CD4-positive, alpha-beta T cell treated with Interleukin-15 for 1 hour (primary cell): Measurements from ENCODE around the gene PKNOX1.
"Not testable (repeated sequence)": the region's sequence is repeated elsewhere in the genome, so short reads cannot be mapped to it uniquely, and the experiment has no call there.

Experiments used
- DNase-seq: peaks from one replicate; pipeline ENCODE4 v3.0.0-alpha.2; 2020

The PKNOX1 gene

GRCh38 chr21:42988236-42988965 is 14.0 kb downstream of the PKNOX1 start:
- DNase-seq = no peak

- DNase-seq = not testable (repeated sequence)
Observed at GRCh38 chr21:42989370-42989769, 15.0 kb downstream of the PKNOX1 start.

- DNase-seq = no peak
Observed at GRCh38 chr21:42989816-42990650, 15.7 kb downstream of the PKNOX1 start.

- DNase-seq = no peak
Observed at GRCh38 chr21:42991992-42992740, 17.8 kb downstream of the PKNOX1 start.

DNA sequence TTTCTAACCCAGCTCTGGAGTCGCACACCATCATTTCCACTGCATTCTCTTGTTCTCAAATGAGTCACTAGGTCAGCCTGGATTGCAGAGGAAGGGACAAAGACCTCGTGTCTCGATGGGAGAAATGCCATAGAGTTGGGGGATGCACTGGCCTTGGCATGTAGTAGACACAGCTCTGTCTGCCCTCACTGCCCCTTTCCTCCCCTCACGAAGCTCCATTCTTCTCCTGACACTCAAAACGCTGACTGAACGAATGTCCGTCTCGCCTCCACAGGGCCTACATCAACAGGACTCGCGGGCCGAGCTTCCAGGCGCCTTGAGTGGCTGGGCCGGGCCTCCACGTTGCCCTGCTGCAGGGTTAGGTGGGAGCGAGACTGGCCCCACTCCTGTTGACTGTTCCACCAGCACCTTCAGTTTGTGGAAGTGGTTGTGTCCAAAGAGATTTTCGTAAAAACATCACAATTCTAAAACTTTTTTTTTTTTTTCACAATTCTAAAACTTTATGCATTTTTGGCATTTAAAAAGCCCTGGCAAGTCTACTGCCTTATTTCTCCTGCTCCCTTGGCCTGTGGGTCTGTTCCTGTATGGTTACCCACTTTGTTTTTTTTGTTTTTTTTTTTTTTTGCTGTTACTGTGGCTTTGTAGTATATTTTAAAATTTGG is 18.8 kb downstream of the PKNOX1 start:
- DNase-seq = no peak

DNA sequence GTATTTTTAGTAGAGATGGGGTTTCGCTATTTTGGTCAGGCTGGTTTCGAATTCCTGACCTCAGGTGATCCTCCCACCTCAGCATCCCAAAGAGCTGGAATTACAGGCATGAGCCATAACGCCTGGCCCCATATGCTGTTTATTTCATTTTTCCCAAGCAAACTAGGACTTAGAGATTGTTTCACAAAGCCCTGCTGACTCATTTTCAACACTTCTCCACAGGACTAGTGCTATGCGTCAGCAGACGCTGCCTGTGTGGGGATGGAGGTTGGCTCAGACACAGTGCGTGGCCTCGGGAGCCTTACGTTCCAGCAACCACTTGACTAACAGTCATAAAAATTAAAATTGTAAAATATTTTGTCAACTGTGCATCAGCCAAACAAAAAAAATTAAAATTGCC is 22.7 kb downstream of the PKNOX1 start:
- no peak for DNase-seq

DNA sequence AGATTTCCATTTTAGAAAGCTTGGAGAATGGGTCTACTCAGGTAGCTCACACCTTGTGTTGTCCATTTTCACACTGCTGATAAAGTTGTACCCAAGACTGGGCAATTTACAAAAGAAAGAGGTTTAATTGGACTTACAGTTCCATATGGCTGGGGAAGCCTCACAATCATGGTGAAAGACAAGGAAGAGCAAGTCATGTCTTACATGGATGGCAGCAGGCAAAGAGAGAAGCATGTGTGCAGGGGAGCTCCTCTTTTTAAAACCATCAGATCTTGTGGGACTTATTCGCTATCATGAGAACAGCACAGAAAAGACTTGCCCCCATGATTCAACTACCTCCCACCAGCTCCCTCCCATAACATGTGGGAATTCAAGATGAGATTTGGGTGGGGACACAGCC is 23.6 kb downstream of the PKNOX1 start:
- DNase-seq = not testable (repeated sequence)

GRCh38 chr21:42999152-42999551 is 24.8 kb downstream of the PKNOX1 start:
- DNase-seq = not testable (repeated sequence)

DNA sequence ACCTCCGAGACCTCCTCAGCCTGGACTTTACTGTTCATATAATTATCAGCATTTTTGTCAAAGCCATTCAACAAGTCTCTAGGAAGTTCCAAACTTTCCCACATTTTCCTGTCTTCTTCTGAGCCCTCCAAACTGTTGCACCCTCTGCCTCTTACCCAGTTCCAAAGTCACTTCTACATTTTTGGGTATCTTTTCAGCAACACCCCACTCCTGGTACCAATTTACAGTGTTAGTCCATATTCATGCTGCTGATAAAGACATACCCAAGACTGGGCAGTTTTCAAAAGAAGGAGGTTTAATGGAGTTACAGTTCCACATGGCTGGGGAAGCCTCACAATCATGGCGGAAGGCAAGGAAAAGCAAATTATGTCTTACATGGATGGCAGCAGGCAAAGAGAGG is 25.7 kb downstream of the PKNOX1 start:
- not testable (repeated sequence) for DNase-seq

- DNase-seq = no peak
Observed at GRCh38 chr21:43001316-43001715, 27.0 kb downstream of the PKNOX1 start.

- DNase-seq = no peak
Observed at GRCh38 chr21:43004926-43005325, 30.6 kb downstream of the PKNOX1 start.

- no peak for DNase-seq
Observed at GRCh38 chr21:43005635-43006034, 31.3 kb downstream of the PKNOX1 start.

DNA sequence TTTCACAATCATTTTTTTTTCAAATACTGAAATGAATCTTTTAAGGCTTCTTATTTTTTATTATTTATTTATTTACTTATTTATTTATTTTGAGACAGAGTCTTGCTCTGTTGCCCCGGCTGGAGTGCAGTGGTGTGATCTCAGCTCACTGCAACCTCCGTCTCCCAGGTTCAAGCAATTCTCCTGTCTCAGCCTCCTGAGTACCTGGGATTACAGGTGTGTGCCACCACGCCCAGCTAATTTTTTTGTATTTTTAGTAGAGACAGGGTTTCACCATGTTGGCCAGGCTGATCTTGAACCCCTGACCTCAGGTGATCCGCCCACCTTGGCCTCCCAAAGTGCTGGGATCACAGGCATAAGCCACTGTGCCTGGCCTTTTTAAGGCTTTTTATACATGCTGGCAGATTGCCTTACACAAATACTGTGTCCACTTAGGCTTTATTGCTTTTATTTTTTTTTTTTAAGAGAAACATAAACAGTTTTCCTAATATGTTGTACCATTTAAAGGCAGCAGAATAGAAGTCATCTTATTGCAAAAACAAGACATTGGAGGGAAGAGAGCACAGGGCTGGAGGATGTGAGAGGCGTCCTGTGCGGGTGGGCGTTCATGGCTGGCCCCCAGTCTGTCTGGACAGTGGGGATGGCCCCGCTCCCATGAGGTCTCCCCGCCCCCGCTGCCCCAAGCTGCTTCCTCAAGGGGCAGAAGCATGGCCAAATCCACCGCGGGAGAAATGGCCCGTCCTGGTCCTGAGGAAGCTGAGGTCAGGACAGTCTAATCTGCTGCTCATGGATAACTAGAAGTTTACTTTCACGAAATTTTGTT is 31.9 kb downstream of the PKNOX1 start:
- not testable (repeated sequence) for DNase-seq

DNA sequence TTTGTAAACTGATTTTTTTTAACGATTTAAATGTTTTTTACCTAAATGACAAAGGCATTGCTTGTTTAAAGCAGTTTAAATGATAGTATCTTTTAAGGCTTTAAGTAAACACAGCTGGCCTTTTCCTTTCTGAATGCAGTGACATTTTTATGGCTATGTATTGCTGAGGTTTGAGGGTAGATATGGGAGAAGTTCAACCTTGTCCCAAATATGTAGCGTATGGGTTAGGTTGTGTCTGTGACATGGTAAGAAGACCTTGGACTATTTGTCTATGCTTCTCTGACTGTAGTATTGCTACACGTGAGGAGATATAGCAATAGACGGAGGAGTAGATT is 32.5 kb downstream of the PKNOX1 start:
- DNase-seq = no peak

DNA sequence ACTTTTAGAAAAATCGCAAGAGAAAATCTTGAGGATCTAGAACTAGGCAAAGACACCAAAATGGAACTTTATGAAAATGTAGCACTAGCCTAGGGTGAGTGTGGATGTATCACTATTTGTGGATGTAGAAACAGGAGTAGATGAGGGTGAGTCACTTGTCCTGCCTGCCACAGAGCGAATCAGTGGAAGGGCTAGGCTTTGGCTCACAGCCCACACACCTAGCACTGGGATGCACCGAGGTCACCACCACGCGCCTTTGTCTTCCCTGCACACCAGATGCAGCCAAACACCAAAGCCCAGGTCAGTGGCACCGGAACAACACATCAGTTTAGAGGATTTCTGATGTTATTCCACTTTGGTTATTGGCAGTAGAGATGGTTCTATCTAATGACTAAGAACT is 38.2 kb downstream of the PKNOX1 start:
- DNase-seq = no peak

- DNase-seq = no peak
Observed at GRCh38 chr21:43015906-43016540, 41.7 kb downstream of the PKNOX1 start.

GRCh38 chr21:43016728-43017127 is 42.4 kb downstream of the PKNOX1 start:
- DNase-seq = no peak

DNA sequence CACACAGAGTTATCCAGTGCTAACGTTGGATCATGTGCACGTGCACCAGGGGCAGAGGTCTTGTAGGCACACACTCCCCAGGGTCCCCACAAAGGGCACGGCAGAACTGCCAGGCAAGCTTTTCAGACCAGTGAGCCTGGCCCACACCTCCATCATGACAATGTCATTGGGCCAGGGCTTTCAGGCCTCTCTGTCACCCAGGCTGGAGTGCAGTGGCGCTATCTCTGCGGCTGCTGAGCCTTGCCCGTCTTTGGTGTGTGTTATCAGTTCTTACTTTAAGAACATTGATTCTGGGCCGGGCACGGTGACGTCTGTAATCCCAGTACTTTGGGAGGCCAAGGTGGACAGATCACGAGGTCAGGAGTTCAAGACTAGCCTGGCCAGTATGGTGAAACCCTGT is 44.2 kb downstream of the PKNOX1 start:
- no peak for DNase-seq

DNA sequence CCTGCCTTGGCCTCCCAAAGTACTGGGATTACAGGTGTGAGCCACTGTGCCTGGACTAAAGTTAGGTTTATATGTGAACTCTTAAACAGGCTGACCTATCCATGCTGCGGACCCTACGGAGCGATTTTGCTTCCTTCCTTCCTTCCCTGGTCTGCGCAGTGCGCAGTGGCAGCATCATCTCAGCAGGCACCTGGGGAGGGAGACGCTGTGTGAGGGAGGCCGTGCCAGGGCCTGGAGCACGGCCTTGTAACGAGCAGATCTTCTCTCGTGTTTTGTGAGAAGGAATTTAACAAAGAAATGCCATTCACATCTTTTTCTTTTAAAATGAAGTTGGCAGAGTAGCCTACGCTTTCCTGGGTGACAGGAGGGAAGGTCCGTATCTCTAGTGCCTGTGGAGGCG is 45.8 kb downstream of the PKNOX1 start:
- no peak for DNase-seq

DNA sequence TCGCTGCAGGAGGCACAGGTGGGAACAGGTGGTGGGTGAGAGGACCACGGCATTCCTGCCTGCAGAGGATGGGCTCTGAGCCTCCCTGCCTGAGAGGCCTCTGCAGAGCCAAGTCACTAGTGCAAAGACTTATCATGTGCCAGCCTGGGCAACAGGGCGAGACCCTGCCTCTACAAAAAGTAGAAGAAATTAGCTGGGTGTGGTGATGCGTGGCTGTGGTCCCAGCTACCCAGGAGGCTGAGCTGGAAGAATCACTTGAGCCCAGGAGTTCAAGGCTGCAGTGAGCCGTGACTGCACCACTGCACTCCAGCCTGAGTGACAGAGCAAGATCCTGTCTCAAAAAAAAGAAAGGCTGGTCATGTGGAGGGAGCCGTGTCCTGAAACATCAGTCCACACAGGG is 46.4 kb downstream of the PKNOX1 start:
- no peak for DNase-seq

DNA sequence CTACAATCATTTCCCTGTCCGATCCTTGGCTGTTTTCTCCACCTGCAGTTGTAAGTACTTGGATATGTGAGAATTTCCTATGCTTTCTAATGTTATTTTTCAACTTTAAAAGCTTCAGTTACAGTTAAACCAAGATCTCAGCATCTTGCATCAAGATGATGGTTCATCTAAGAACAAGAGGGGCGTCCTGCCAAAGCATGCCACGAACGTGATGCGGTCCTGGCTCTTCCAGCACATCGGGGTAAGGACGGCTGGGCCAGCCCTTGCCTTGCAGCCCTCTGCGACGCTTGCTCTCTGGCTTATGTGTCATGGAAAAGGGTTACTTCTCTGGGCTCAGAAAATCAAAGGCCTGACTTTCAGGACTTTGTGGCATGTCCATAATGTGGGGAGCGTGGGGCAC is 46.8 kb downstream of the PKNOX1 start:
- DNase-seq = no peak
